ENCODE measurements around the gene OSM.

Gene OSM

GRCh38 chr22:30286331-30286730 lies 19.7 kb upstream of the OSM start:
- H3K9me3 ChIP-seq (ENCODE audit: low read length) = no peaks in the 10 kb centered on the region
- H3K27me3 ChIP-seq (ENCODE audit: insufficient read depth, low read length) = no peaks in the 10 kb centered on the region
- H3K9me2 ChIP-seq (ENCODE audit: low read depth, low read length) = no peaks in the 10 kb centered on the region
- H3F3A ChIP-seq (ENCODE audit: insufficient read depth, low read length) = no peaks in the 10 kb centered on the region
- no peak overlapping the region for H2AFZ ChIP-seq (ENCODE audit: low read length)
- H3K4me1 ChIP-seq (ENCODE audit: insufficient read depth, low read length, severe bottlenecking) = peaks cover 18% of the 10 kb centered on the region
- no peak for TF ChIP-seq CTCF (IDR thresholded peaks at IDR 0.05; ENCODE audit: low read length)
- no peak for TF ChIP-seq EZH2 (IDR thresholded peaks at IDR 0.05; ENCODE audit: borderline replicate concordance, low read length)
- no peak overlapping the region for H3K27ac ChIP-seq (ENCODE audit: low read depth, low read length, poor library complexity, severe bottlenecking)
- no peaks in the 10 kb centered on the region for H4K20me1 ChIP-seq (ENCODE audit: insufficient read depth, low read length)
- no peaks in the 10 kb centered on the region for H3K79me2 ChIP-seq (ENCODE audit: insufficient read depth, low read length)
- H3K9ac ChIP-seq (ENCODE audit: low read length) = no peak overlapping the region
- no peak overlapping the region for H3K4me3 ChIP-seq (ENCODE audit: low read depth, low read length, poor library complexity, severe bottlenecking)
- H3K4me2 ChIP-seq (ENCODE audit: low read length) = no peak overlapping the region
- no peaks in the 10 kb centered on the region for H3K36me3 ChIP-seq (ENCODE audit: insufficient read depth, low read length)

- Histone ChIP-seq H2AFZ (ENCODE audit: low read length) (no peak overlapping the region), H3K4me3 (ENCODE audit: low read depth, low read length, poor library complexity, severe bottlenecking) (no peak overlapping the region), H3K27ac (ENCODE audit: low read depth, low read length, poor library complexity, severe bottlenecking) (no peak overlapping the region), H3K27me3 (ENCODE audit: insufficient read depth, low read length) (no peaks in the 10 kb centered on the region), H3K79me2 (ENCODE audit: insufficient read depth, low read length) (no peaks in the 10 kb centered on the region), H3K36me3 (ENCODE audit: insufficient read depth, low read length) (no peaks in the 10 kb centered on the region), H3K9me2 (ENCODE audit: low read depth, low read length) (no peaks in the 10 kb centered on the region), H3K4me1 (ENCODE audit: insufficient read depth, low read length, severe bottlenecking) (peaks cover 18% of the 10 kb centered on the region), H3K9me3 (ENCODE audit: low read length) (no peaks in the 10 kb centered on the region), H3F3A (ENCODE audit: insufficient read depth, low read length) (no peaks in the 10 kb centered on the region), H3K4me2 (ENCODE audit: low read length) (no peak overlapping the region), H4K20me1 (ENCODE audit: insufficient read depth, low read length) (no peaks in the 10 kb centered on the region), H3K9ac (ENCODE audit: low read length) (no peak overlapping the region)
- TF ChIP-seq CTCF (IDR thresholded peaks at IDR 0.05; ENCODE audit: low read length) (no peak), EZH2 (IDR thresholded peaks at IDR 0.05; ENCODE audit: borderline replicate concordance, low read length) (no peak)
These were observed 19.2 kb upstream of the OSM start for GRCh38 chr22:30285846-30286200.

- Histone ChIP-seq H3K4me2 (ENCODE audit: low read length) (no peak overlapping the region), H3K27ac (ENCODE audit: low read depth, low read length, poor library complexity, severe bottlenecking) (no peak overlapping the region), H3K9me3 (ENCODE audit: low read length) (no peaks in the 10 kb centered on the region), H2AFZ (ENCODE audit: low read length) (no peak overlapping the region), H3F3A (ENCODE audit: insufficient read depth, low read length) (no peaks in the 10 kb centered on the region), H3K4me1 (ENCODE audit: insufficient read depth, low read length, severe bottlenecking) (peaks cover 16% of the 10 kb centered on the region), H3K9me2 (ENCODE audit: low read depth, low read length) (no peaks in the 10 kb centered on the region), H3K36me3 (ENCODE audit: insufficient read depth, low read length) (no peaks in the 10 kb centered on the region), H4K20me1 (ENCODE audit: insufficient read depth, low read length) (no peaks in the 10 kb centered on the region), H3K79me2 (ENCODE audit: insufficient read depth, low read length) (no peaks in the 10 kb centered on the region), H3K27me3 (ENCODE audit: insufficient read depth, low read length) (no peaks in the 10 kb centered on the region), H3K9ac (ENCODE audit: low read length) (no peak overlapping the region), H3K4me3 (ENCODE audit: low read depth, low read length, poor library complexity, severe bottlenecking) (no peak overlapping the region)
- no peak for TF ChIP-seq CTCF (IDR thresholded peaks at IDR 0.05; ENCODE audit: low read length)
- no peak for TF ChIP-seq EZH2 (IDR thresholded peaks at IDR 0.05; ENCODE audit: borderline replicate concordance, low read length)
These were observed 18.7 kb upstream of the OSM start for GRCh38 chr22:30285176-30285845.
